Measurements from ENCODE around the gene ERG. TPM values are rescaled to one million over a fixed set of nuclear protein-coding genes. Genes with fewer than 3 reads are reported as not detected.

Gene ERG
- total RNA-seq, 1 donor from 2014 or later = not detected

GRCh38 chr21:38351176-38351959, 146.9 kb downstream of the ERG start:
- Mint-ChIP-seq H3K9me3 (ENCODE audit: unreplicated experiment) (no peaks in the 10 kb centered on the region), H3K36me3 (ENCODE audit: unreplicated experiment) (peaks cover under 1% of the 10 kb centered on the region), H3K27me3 (ENCODE audit: unreplicated experiment) (peaks cover 5% of the 10 kb centered on the region), H3K4me1 (ENCODE audit: low read depth, unreplicated experiment) (peaks cover 5% of the 10 kb centered on the region), H3K27ac (ENCODE audit: unreplicated experiment) (no peak overlapping the region), H3K4me3 (ENCODE audit: unreplicated experiment) (no peak overlapping the region)
- DNase-seq = no peak
- TF ChIP-seq, protein P1, sequence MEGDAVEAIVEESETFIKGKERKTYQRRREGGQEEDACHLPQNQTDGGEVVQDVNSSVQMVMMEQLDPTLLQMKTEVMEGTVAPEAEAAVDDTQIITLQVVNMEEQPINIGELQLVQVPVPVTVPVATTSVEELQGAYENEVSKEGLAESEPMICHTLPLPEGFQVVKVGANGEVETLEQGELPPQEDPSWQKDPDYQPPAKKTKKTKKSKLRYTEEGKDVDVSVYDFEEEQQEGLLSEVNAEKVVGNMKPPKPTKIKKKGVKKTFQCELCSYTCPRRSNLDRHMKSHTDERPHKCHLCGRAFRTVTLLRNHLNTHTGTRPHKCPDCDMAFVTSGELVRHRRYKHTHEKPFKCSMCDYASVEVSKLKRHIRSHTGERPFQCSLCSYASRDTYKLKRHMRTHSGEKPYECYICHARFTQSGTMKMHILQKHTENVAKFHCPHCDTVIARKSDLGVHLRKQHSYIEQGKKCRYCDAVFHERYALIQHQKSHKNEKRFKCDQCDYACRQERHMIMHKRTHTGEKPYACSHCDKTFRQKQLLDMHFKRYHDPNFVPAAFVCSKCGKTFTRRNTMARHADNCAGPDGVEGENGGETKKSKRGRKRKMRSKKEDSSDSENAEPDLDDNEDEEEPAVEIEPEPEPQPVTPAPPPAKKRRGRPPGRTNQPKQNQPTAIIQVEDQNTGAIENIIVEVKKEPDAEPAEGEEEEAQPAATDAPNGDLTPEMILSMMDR (IDR thresholded peaks at IDR 0.05; ENCODE audit: partially characterized antibody, unreplicated experiment) = no peak

- no peaks in the 10 kb centered on the region for H3K9me3 Mint-ChIP-seq (ENCODE audit: unreplicated experiment)
- H3K4me3 Mint-ChIP-seq (ENCODE audit: unreplicated experiment) = no peak overlapping the region
- peaks cover 5% of the 10 kb centered on the region for H3K27me3 Mint-ChIP-seq (ENCODE audit: unreplicated experiment)
- TF ChIP-seq, protein P1 (IDR thresholded peaks at IDR 0.05; ENCODE audit: partially characterized antibody, unreplicated experiment) = no peak
- DNase-seq = no peak
- H3K4me1 Mint-ChIP-seq (ENCODE audit: low read depth, unreplicated experiment) = peaks cover 5% of the 10 kb centered on the region
- H3K27ac Mint-ChIP-seq (ENCODE audit: unreplicated experiment) = no peak overlapping the region
- H3K36me3 Mint-ChIP-seq (ENCODE audit: unreplicated experiment) = peaks cover 5% of the 10 kb centered on the region
Measured at GRCh38 chr21:38350684-38351083, 147.6 kb downstream of the ERG start.

DNA sequence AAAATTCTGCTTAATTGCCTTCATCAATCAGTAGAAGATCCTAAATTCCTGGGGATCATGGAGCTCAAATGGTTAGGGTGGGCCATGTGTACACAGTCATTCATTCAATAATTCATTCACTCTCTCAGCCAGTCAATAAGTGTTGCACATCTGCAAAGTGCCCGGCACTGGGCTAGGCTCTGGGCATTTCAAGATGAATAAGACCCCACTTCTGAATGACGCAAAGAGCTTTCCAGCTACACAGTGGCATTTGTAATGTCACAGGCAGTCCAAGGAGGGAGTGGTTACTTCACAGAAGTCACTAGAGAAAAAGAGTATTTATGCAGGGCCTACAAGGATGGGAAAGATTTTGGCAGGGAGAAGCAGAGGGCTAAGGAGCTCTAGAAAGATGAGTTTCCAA, 148.3 kb downstream of the ERG start:
- Mint-ChIP-seq H3K27ac (ENCODE audit: unreplicated experiment) (no peak overlapping the region), H3K27me3 (ENCODE audit: unreplicated experiment) (peaks cover 5% of the 10 kb centered on the region), H3K9me3 (ENCODE audit: unreplicated experiment) (no peaks in the 10 kb centered on the region), H3K4me3 (ENCODE audit: unreplicated experiment) (no peak overlapping the region), H3K4me1 (ENCODE audit: low read depth, unreplicated experiment) (peaks cover 5% of the 10 kb centered on the region), H3K36me3 (ENCODE audit: unreplicated experiment) (peaks cover 5% of the 10 kb centered on the region)
- TF ChIP-seq, protein P1 (IDR thresholded peaks at IDR 0.05; ENCODE audit: partially characterized antibody, unreplicated experiment) = no peak
- no peak for DNase-seq

GRCh38 chr21:38349111-38349746, 149.0 kb downstream of the ERG start:
- TF ChIP-seq, protein P1 (IDR thresholded peaks at IDR 0.05; ENCODE audit: partially characterized antibody, unreplicated experiment) = no peak
- Mint-ChIP-seq H3K4me3 (ENCODE audit: unreplicated experiment) (no peak overlapping the region), H3K9me3 (ENCODE audit: unreplicated experiment) (no peaks in the 10 kb centered on the region), H3K27me3 (ENCODE audit: unreplicated experiment) (peaks cover 5% of the 10 kb centered on the region), H3K27ac (ENCODE audit: unreplicated experiment) (no peak overlapping the region), H3K4me1 (ENCODE audit: low read depth, unreplicated experiment) (peaks cover 5% of the 10 kb centered on the region), H3K36me3 (ENCODE audit: unreplicated experiment) (peaks cover 5% of the 10 kb centered on the region)
- no peak for DNase-seq

DNA sequence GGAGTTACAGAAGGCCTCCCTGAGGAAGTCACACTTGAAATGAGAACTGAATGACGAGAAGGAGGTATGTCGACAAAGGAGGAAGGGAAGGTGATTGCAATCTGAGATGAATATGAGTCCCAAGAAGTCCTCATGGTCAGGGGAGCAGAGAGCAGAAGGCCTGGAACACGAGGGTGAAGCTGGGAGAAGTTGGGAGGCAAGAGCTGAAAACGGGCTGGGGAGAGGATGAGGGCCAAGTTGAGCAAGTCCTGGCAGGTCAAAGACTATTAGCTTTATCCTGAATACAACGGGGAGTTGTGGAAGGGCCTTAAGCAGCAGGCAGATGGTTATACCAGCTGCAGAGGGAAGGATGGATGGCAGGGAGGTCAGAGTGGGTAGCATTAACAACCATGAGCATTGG, 152.0 kb downstream of the ERG start:
- no peak overlapping the region for H3K27ac Mint-ChIP-seq (ENCODE audit: unreplicated experiment)
- DNase-seq = no peak
- peaks cover 5% of the 10 kb centered on the region for H3K27me3 Mint-ChIP-seq (ENCODE audit: unreplicated experiment)
- TF ChIP-seq, protein P1 (IDR thresholded peaks at IDR 0.05; ENCODE audit: partially characterized antibody, unreplicated experiment) = no peak
- no peak overlapping the region for H3K4me3 Mint-ChIP-seq (ENCODE audit: unreplicated experiment)
- peaks cover 2% of the 10 kb centered on the region for H3K9me3 Mint-ChIP-seq (ENCODE audit: unreplicated experiment)
- H3K4me1 Mint-ChIP-seq (ENCODE audit: low read depth, unreplicated experiment) = peaks cover 5% of the 10 kb centered on the region
- H3K36me3 Mint-ChIP-seq (ENCODE audit: unreplicated experiment) = peaks cover 5% of the 10 kb centered on the region
